Esophagus muscularis mucosa (tissue), 4 donors: ENCODE results near the gene NCKAP5. TPM values are rescaled to one million over a fixed set of nuclear protein-coding genes. Genes with fewer than 3 reads are reported as not detected.

Source experiments
- DNase-seq: peaks from one replicate; pipeline ENCODE4 v3.0.0-alpha.2; 2017; ENCODE audit errors: extremely low spot score
- H3K27ac ChIP-seq, 4 donors: fragments of 200-600 bp; sonication (generic); replicated peaks in 1 of 4; 1 replicate in 3 of 4; 2 replicates in 1 of 4; pipeline ENCODE4 v1.5.1; 2016 to 2019; ENCODE audit warnings: mild to moderate bottlenecking in 1 of 4
- H3K27me3 ChIP-seq, 4 donors: fragments of 200-600 bp; sonication (generic); one replicate each; pipeline versions ENCODE4 v1.5.1 to v1.6.0; 2016 to 2019
- H3K36me3 ChIP-seq, 4 donors: fragments of 200-600 bp; sonication (generic); one replicate each; pipeline ENCODE4 v1.5.1; 2016 to 2019
- H3K4me1 ChIP-seq, 4 donors: fragments of 200-600 bp; sonication (generic); one replicate each; pipeline ENCODE4 v1.5.1; 2016 to 2019
- H3K4me3 ChIP-seq, 4 donors: fragments of 200-600 bp; sonication (generic); 1 replicate in 2 of 4; 2 replicates in 2 of 4; pipeline ENCODE4 v1.5.1; 2016 to 2019; ENCODE audit warnings: mild to moderate bottlenecking in 4 of 4, moderate library complexity in 1 of 4
- H3K9me3 ChIP-seq, 4 donors: fragments of 200-600 bp; sonication (generic); 1 replicate in 3 of 4; 2 replicates in 1 of 4; pipeline ENCODE4 v1.5.1; 2016 to 2019
- CTCF ChIP-seq, 3 experiments: fragments of 200-600 bp in 2 of 3; fragments of 450-650 bp in 1 of 3; sonication (generic) in 2 of 3; IDR thresholded peaks; one replicate each; pipeline ENCODE4 v1.5.1; 2017 to 2019; ENCODE audit warnings: antibody characterized with exemption in 3 of 3, mild to moderate bottlenecking in 2 of 3, moderate library complexity in 1 of 3
- EP300 ChIP-seq: sonication (generic); formaldehyde crosslinking; IDR thresholded peaks from one replicate; pipeline ENCODE4 v1.6.1; 2017; ENCODE audit warnings: antibody characterized with exemption
- POLR2A ChIP-seq: fragments of 450-650 bp; IDR thresholded peaks from one replicate; pipeline ENCODE4 v1.6.1; 2017; ENCODE audit warnings: antibody characterized with exemption, moderate library complexity, mild to moderate bottlenecking, low read depth
- POLR2AphosphoS5 ChIP-seq, 2 donors: sonication (generic); formaldehyde crosslinking; IDR thresholded peaks; one replicate each; pipeline ENCODE4 v1.6.1; 2017; ENCODE audit warnings: antibody characterized with exemption in 2 of 2
- WGBS: methylation state at CpG from one replicate; pipeline ENCODE4 v1.1.5; 2018; 5-methylcytosine and 5-hydroxymethylcytosine counted together
- intact Hi-C: fragments of 100-400 bp; cut with DNase I; formaldehyde crosslinking; loops from one replicate; pipeline ENCODE4 v1.15.1; 2023
- total RNA-seq, 4 donors: library from RNA; depleted of rRNA; stranded (reverse); fragments of >200 nt; gene quantifications; one replicate each; pipeline versions ENCODE4 v1.1.0 to v1.2.1, GENCODE V29; 2016

The NCKAP5 gene
- total RNA-seq, 4 donors from 2014 or later, result 0.33 to 1.8 (median 1.0) TPM

- Histone ChIP-seq H3K4me1 (no peaks in the 10 kb centered on the region), H3K27ac (no peak overlapping the region), H3K4me3 (no peak overlapping the region), H3K36me3 (no peaks in the 10 kb centered on the region), H3K27me3 (no peaks in the 10 kb centered on the region), H3K9me3 (no peaks in the 10 kb centered on the region)
- TF ChIP-seq POLR2A, result no peak
- TF ChIP-seq EP300, result no peak
- no peak for TF ChIP-seq POLR2AphosphoS5 (IDR thresholded peaks at IDR 0.05)
- no peak for TF ChIP-seq CTCF (IDR thresholded peaks at IDR 0.05)
- WGBS, result 82% methylated on average over 4 of the region's 4 CpGs
- intact Hi-C loops, result no loop called here
- no peak for DNase-seq
Measured at GRCh38 chr2:133461484-133461883, 106.8 kb downstream of the NCKAP5 start.

GRCh38 chr2:133459590-133459989, 108.7 kb downstream of the NCKAP5 start:
- TF ChIP-seq POLR2AphosphoS5 (IDR thresholded peaks at IDR 0.05), result no peak
- no peak for TF ChIP-seq CTCF (IDR thresholded peaks at IDR 0.05)
- TF ChIP-seq EP300, result no peak
- TF ChIP-seq POLR2A, result no peak

GRCh38 chr2:133458280-133458679, 110.0 kb downstream of the NCKAP5 start:
- no peak overlapping the region for H3K27ac ChIP-seq
- intact Hi-C loops, result no loop called here
- H3K36me3 ChIP-seq, result no peaks in the 10 kb centered on the region
- TF ChIP-seq POLR2AphosphoS5 (IDR thresholded peaks at IDR 0.05) (no peak), EP300 (no peak), CTCF (IDR thresholded peaks at IDR 0.05) (no peak), POLR2A (no peak)
- whole genome bisulfite sequencing, result 56% methylated on average over 3 of the region's 3 CpGs
- H3K9me3 ChIP-seq, result peaks cover 0 to 6% (median 0%) of the 10 kb centered on the region in 4 donors
- H3K4me3 ChIP-seq, result no peak overlapping the region
- DNase-seq, result no peak
- H3K4me1 ChIP-seq, result no peaks in the 10 kb centered on the region
- no peaks in the 10 kb centered on the region for H3K27me3 ChIP-seq

More at GRCh38 chr2:133459590-133459989, 108.7 kb downstream of the NCKAP5 start:
- intact Hi-C loops, result no loop called here
- DNase-seq, result no peak
- H3K4me3 ChIP-seq, result no peak overlapping the region
- H3K27me3 ChIP-seq, result no peaks in the 10 kb centered on the region
- H3K27ac ChIP-seq, result no peak overlapping the region
- no peaks in the 10 kb centered on the region for H3K9me3 ChIP-seq
- no peaks in the 10 kb centered on the region for H3K36me3 ChIP-seq
- H3K4me1 ChIP-seq, result no peaks in the 10 kb centered on the region
- 69% methylated on average over 3 of the region's 3 CpGs for WGBS

- intact Hi-C loops, result no loop called here
- Histone ChIP-seq H3K27me3 (no peaks in the 10 kb centered on the region), H3K4me1 (no peaks in the 10 kb centered on the region), H3K36me3 (no peaks in the 10 kb centered on the region), H3K27ac (no peak overlapping the region), H3K9me3 (peaks cover 0 to 6% (median 0%) of the 10 kb centered on the region in 4 donors), H3K4me3 (no peak overlapping the region)
- 81% methylated on average over 4 of the region's 4 CpGs for WGBS
- no peak for DNase-seq
- no peak for TF ChIP-seq POLR2AphosphoS5 (IDR thresholded peaks at IDR 0.05)
- no peak for TF ChIP-seq EP300
- TF ChIP-seq CTCF (IDR thresholded peaks at IDR 0.05), result no peak
- TF ChIP-seq POLR2A, result no peak
Measured at GRCh38 chr2:133457861-133458260, 110.4 kb downstream of the NCKAP5 start.

GRCh38 chr2:133456971-133457370, 111.3 kb downstream of the NCKAP5 start:
- Histone ChIP-seq H3K4me3 (no peak overlapping the region), H3K27me3 (no peaks in the 10 kb centered on the region), H3K27ac (no peak overlapping the region), H3K36me3 (no peaks in the 10 kb centered on the region), H3K4me1 (no peaks in the 10 kb centered on the region), H3K9me3 (peaks cover 0 to 6% (median 0%) of the 10 kb centered on the region in 4 donors)
- 89% methylated on average over 3 of the region's 3 CpGs for WGBS
- intact Hi-C loops, result no loop called here
- DNase-seq, result no peak
- TF ChIP-seq POLR2AphosphoS5 (IDR thresholded peaks at IDR 0.05) (no peak), CTCF (IDR thresholded peaks at IDR 0.05) (no peak), EP300 (no peak), POLR2A (no peak)
